Rectal smooth muscle tissue (tissue), 1 donor: ENCODE data around the gene NT5DC2.
"Not testable (repeated sequence)": the region's sequence is repeated elsewhere in the genome, so short reads cannot be mapped to it uniquely, and the experiment has no call there.

ENCODE experiments used
- H3K27ac ChIP-seq: one replicate; pipeline ENCODE4 v1.7.0; 2013; ENCODE audit warnings: low read depth, low read length, inconsistent platforms
- H3K27me3 ChIP-seq: one replicate; pipeline ENCODE4 v1.7.0; 2013; ENCODE audit warnings: low read length; ENCODE audit not compliant: control insufficient read depth, insufficient read depth
- H3K36me3 ChIP-seq: one replicate; pipeline ENCODE4 v1.7.0; 2013; ENCODE audit warnings: low read length; ENCODE audit not compliant: control insufficient read depth, insufficient read depth
- H3K4me1 ChIP-seq: one replicate; pipeline ENCODE4 v1.7.0; 2013; ENCODE audit warnings: low read length; ENCODE audit not compliant: control insufficient read depth, insufficient read depth
- H3K4me3 ChIP-seq: one replicate; pipeline ENCODE4 v1.7.0; 2013; ENCODE audit warnings: low read length
- H3K9ac ChIP-seq: one replicate; pipeline ENCODE4 v1.7.0; 2013; ENCODE audit warnings: low read length

Gene NT5DC2

DNA sequence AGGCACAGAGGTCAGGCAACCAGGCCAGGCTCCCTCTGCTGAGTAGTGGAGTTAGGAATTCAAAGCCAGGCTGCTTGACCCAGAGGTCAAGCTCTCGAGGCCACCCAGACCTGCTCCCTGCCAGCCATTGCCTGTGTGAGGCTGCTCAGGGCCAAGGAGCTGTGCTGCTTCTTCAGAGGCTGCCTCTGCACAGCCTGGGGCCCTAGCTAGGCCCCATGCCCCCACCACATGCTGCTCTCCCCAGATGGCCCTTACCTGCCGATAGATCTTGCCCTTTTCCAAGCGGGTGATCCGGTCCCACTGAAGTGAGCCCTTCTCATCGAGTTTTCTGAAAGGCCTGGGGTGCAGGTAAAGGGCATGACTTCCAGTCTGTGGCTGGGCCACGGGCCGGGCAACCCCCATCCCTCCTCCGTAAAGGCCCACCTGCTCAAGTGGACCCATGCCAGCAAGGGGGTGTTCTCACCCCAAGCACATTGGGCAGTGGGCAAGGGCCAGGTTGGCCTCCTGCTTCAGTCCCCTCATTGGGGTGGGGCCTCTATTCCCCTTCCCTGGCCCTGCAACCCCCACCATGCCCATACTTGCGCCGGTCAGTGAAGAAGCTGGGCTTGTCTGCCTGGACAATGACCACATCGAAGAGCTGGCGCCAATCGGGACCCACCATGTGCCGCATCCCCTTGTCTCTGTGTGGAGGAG, 6.5 kb downstream of the NT5DC2 start:
- peaks cover 2% of the 10 kb centered on the region for H3K36me3 ChIP-seq
- no peaks in the 10 kb centered on the region for H3K4me1 ChIP-seq
- H3K27me3 ChIP-seq = no peaks in the 10 kb centered on the region
- H3K4me3 ChIP-seq = no peak overlapping the region
- H3K9ac ChIP-seq = no peak overlapping the region
- H3K27ac ChIP-seq = no peak overlapping the region

DNA sequence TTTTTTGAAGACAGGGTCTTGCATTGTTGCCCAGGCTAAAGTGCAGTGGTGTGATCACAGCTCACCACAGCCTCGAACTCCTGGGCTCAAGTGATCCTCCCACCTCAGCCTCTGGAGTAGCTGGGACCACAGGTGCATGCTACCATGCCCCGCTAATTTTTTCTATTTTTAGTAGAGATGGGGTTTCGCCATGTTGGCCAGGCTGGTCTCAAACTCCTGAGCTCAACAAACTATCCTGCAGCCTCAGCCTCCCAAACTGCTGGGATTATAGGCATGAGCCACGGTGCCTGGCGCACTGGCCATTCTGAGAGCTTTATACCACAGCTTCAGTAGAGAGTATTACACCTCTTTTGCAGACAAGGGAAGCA, 7.0 kb downstream of the NT5DC2 start:
- not testable (repeated sequence) for H3K4me1 ChIP-seq, H3K27ac ChIP-seq, H3K36me3 ChIP-seq

DNA sequence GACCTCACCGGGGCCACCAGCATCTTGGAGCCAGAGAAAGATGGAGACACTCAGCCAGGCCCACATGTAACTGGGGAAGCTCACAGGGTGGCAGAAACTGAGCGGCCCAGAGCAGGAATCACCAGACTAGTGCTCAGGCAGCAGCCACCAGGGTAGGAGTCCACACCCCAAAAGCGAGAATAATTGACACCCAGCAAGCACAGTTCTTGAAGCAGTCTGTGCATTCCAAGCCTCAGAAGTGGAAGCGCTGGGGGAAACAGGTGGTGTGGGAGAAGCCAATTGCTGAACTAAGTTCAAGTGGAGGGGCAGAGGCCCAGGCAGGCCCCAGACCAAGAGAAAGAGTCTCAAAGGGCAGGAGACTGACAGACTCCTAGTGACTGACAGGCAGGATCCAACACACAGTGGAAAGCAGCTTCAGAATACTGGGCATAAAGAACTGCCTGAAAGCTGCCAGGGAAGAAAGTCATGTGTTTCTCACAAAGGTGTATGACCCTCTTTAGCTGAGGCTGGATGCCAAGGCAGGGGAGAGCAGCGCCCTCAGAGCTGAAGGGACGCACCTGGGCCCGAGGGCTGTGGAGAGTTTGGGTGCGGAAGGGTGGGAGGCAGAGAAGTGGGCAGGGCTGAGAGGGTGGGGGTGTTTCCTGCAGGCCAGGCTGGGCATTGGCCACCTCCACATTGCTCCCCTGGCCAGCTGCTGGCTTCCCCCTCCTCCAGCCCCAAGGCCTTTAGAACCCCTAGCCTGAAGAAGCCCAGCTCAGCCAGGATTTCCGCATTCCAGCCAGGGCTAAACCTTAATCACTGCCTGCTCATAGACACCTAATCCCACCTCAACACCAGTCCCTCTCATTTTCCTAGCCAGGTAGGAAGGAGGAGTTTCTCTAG, 7.7 kb downstream of the NT5DC2 start:
- no peak overlapping the region for H3K27ac ChIP-seq
- no peaks in the 10 kb centered on the region for H3K4me1 ChIP-seq
- no peak overlapping the region for H3K4me3 ChIP-seq
- H3K9ac ChIP-seq = no peak overlapping the region
- no peaks in the 10 kb centered on the region for H3K27me3 ChIP-seq
- peaks cover 2% of the 10 kb centered on the region for H3K36me3 ChIP-seq

More for the DNA sequence above, 7.0 kb downstream of the NT5DC2 start:
- H3K9ac ChIP-seq, H3K27me3 ChIP-seq, H3K4me3 ChIP-seq: not testable (repeated sequence)

DNA sequence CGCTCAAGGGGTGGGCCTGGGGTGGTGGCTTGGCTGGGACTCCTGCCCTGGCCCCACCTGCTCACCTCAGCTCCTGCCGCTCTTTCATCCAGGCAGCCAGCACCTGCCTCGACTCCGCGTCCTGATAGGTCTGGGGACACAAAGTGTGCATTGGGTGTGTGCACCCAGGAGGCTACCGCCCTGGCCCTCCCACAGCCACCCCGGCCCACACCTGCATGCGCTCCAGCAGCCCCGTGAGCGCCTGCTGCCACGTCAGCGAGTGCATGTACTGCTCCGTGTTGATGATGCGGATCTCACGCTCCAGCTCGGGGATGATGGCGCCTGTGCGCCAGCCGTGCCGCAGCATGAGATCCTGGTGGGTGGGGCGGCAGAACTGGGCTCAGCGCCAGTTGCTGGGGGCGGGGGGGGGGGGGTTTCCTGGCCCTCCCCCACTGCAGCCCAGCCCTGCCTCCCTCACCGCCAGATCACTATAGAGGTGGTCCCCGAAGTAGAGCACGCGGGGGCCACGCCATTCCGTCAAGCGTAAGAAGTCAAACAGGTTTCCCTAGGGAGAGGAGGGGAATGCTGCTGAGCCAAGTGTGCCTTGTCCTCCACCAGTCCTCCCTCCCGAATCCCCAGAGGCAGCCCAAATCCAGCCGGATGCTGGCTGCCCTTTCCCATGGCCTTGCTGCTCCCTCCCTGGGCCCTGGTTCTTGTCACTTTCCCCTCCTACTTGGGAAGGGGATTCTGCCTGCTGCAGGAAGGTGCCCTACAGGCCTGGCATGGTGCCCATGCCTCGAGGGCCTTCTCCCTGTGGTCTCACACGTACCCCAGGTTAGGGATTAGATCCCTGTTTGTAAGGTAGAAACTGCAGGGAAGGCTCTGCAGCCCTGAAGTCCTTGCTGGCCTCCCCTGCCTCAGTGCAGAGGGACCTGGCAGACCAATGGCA, 8.6 kb downstream of the NT5DC2 start:
- H3K4me3 ChIP-seq = no peak overlapping the region
- H3K9ac ChIP-seq = no peak overlapping the region
- no peak overlapping the region for H3K27ac ChIP-seq
- H3K36me3 ChIP-seq = peaks cover 2% of the 10 kb centered on the region
- no peaks in the 10 kb centered on the region for H3K4me1 ChIP-seq
- H3K27me3 ChIP-seq = no peaks in the 10 kb centered on the region

DNA sequence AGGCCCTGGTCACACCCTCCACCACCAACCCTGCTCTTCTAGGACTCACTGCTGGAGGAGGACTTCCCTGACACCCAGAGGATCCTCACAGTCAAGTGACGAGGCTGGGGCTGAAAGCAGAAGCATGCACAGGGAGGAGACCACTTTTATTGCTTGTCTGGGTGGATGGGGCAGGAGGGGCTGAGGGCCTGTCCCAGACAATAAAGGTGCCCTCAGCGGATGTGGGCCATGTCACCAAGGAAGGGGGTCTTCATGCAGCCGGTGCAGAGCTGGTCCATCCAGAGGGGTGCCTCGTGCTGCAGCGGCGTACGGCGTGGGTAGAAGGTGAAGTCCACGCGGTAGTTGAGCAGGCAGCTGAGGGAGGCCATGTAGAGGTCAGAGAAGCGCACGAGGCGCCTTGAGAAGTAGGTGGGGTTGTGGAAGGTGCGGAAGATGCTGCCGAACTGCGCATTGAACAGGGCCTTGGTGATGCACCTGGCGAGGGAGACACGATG, 9.4 kb downstream of the NT5DC2 start:
- peaks cover 2% of the 10 kb centered on the region for H3K36me3 ChIP-seq
- H3K27ac ChIP-seq = no peak overlapping the region
- H3K4me1 ChIP-seq = no peaks in the 10 kb centered on the region
- no peaks in the 10 kb centered on the region for H3K27me3 ChIP-seq
- H3K4me3 ChIP-seq = no peak overlapping the region
- H3K9ac ChIP-seq = no peak overlapping the region

DNA sequence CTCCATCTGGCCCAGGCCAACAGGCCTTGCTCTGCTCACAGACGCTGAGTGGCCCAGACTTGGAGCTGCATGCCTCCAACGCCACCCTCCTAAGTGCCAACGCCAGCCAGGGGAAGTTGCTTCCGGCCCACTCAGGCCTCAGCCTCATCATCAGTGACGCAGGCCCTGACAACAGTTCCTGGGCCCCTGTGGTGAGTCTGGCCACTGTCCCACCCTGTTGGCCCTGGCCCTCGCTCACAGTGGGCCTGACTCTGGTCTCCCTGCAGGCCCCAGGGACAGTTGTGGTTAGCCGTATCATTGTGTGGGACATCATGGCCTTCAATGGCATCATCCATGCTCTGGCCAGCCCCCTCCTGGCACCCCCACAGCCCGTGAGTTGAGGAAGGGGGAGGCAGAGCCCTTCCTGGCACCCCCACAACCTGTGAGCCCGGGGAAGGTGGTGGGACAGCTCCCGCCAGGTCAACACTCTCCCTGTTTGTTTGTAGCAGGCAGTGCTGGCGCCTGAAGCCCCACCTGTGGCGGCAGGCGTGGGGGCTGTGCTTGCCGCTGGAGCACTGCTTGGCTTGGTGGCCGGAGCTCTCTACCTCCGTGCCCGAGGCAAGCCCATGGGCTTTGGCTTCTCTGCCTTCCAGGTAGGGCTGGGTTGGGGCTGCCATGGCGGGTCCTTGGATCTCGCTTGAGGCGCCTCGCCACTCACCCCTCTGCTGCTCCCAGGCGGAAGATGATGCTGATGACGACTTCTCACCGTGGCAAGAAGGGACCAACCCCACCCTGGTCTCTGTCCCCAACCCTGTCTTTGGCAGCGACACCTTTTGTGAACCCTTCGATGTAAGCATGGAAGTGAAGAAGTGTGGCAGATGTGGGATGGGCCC, 10.0 kb downstream of the NT5DC2 start:
- Histone ChIP-seq H3K36me3 (peaks cover 2% of the 10 kb centered on the region), H3K4me1 (no peaks in the 10 kb centered on the region), H3K9ac (no peak overlapping the region), H3K27me3 (no peaks in the 10 kb centered on the region), H3K27ac (no peak overlapping the region), H3K4me3 (no peak overlapping the region)

DNA sequence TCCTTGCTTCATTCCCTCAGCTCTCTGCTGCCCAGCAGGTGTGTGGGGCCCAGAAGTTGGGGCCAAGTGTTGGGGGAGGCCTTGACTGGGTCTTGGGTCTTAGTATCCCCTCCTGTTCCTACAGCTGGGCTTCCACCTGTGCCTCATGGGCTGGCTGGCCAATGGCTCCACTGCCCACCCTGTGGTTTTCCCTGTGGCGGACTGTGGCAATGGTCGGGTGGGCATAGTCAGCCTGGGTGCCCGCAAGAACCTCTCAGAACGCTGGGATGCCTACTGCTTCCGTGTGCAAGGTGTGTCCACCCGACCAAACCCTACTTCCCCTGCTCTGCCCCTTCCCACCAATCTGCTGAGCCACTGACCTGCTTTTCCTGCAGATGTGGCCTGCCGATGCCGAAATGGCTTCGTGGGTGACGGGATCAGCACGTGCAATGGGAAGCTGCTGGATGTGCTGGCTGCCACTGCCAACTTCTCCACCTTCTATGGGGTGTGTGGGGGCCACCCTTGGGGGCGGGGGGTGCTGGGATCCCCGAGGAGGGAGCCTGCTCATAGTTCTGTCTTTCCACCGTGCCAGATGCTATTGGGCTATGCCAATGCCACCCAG, 10.9 kb downstream of the NT5DC2 start:
- Histone ChIP-seq H3K27me3 (no peaks in the 10 kb centered on the region), H3K36me3 (peaks cover 2% of the 10 kb centered on the region), H3K27ac (no peak overlapping the region), H3K4me1 (no peaks in the 10 kb centered on the region), H3K9ac (no peak overlapping the region), H3K4me3 (no peak overlapping the region)

DNA sequence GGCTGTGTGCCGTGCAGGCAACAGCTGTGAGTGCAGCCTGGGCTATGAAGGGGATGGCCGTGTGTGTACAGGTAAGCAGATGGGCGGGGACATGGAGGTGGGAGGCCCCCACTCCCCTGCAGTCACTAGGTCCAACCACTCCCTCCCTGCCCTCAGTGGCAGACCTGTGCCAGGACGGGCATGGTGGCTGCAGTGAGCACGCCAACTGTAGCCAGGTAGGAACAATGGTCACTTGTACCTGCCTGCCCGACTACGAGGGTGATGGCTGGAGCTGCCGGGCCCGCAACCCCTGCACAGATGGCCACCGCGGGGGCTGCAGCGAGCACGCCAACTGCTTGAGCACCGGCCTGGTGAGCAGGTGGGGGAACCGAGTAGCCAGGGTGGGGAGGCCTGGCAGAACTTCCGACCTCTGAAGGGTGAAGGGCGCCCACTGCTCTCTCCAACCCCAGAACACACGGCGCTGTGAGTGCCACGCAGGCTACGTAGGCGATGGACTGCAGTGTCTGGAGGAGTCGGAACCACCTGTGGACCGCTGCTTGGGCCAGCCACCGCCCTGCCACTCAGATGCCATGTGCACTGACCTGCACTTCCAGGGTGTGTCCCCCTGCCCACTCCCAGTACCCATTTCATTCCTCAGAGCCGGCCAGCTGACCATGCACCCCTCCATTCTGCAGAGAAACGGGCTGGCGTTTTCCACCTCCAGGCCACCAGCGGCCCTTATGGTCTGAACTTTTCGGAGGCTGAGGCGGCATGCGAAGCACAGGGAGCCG, 11.6 kb downstream of the NT5DC2 start:
- no peak overlapping the region for H3K9ac ChIP-seq
- H3K27me3 ChIP-seq = no peaks in the 10 kb centered on the region
- peaks cover 2% of the 10 kb centered on the region for H3K36me3 ChIP-seq
- H3K4me3 ChIP-seq = no peak overlapping the region
- H3K4me1 ChIP-seq = no peaks in the 10 kb centered on the region
- H3K27ac ChIP-seq = no peak overlapping the region

DNA sequence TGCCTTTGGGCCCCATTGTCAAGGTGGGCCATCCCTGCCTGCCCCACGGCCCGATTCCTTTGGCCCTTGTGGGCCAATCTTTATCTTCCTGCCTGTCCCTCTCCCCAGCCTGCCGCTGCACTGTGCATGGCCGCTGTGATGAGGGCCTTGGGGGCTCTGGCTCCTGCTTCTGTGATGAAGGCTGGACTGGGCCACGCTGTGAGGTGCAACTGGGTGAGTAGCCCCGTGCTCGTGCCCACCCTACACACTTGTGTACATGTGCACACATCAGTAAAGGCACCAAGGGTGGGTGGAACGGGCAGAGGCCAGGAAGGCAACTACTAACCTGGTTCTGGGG, 12.2 kb downstream of the NT5DC2 start:
- no peak overlapping the region for H3K9ac ChIP-seq
- H3K4me1 ChIP-seq = no peaks in the 10 kb centered on the region
- no peak overlapping the region for H3K4me3 ChIP-seq
- H3K36me3 ChIP-seq = no peaks in the 10 kb centered on the region
- no peak overlapping the region for H3K27ac ChIP-seq
- no peaks in the 10 kb centered on the region for H3K27me3 ChIP-seq

DNA sequence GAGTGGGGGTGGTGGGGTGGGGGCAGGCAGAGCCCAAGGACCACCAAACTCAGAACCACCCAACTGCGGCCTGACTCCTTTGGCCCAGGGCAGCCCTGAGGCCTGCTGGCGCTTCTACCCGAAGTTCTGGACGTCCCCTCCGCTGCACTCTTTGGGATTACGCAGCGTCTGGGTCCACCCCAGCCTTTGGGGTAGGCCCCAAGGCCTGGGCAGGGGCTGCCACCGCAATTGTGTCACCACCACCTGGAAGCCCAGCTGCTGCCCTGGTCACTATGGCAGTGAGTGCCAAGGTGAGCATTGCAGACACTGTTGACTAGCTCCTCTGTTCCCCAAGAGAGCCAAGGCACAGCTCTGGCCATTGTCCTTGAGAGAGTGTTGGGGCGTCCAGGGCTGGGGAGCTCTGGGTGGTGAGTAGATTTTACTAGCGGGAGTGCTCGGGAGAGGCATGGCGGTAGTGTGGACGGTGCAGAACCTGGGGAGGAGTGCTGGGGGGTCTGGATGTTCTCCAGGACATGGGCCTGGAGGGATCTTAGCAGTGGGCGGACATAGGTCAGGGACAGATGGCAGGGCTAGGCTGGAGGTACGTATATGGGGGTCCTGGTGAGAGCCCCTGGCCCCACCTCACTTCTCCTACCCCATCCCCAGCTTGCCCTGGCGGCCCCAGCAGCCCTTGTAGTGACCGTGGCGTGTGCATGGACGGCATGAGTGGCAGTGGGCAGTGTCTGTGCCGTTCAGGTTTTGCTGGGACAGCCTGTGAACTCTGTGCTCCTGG, 12.8 kb downstream of the NT5DC2 start:
- Histone ChIP-seq H3K4me3 (no peak overlapping the region), H3K27me3 (no peaks in the 10 kb centered on the region), H3K27ac (no peak overlapping the region), H3K36me3 (no peaks in the 10 kb centered on the region), H3K4me1 (no peaks in the 10 kb centered on the region), H3K9ac (no peak overlapping the region)
